Thyroid gland (tissue), 4 donors: ENCODE measurements around the gene EHD4. TPM values are rescaled to one million over a fixed set of nuclear protein-coding genes. Genes with fewer than 3 reads are reported as not detected.
A peak's percentile ranks its signal among the peaks of the same experiment; 100 is the strongest.

Experiments
- DNase-seq, 2 donors: peaks; one replicate each; pipeline ENCODE4 v3.0.0-alpha.2; 2019
- H3K27ac ChIP-seq, 3 donors: fragments of 200-600 bp; sonication (generic); 1 replicate in 2 of 3; 2 replicates in 1 of 3; pipeline ENCODE4 v1.5.1; 2016 to 2019; ENCODE audit warnings: mild to moderate bottlenecking in 1 of 3, moderate library complexity in 1 of 3
- H3K27me3 ChIP-seq: fragments of 200-600 bp; sonication (generic); one replicate; pipeline ENCODE4 v1.5.1; 2019
- H3K36me3 ChIP-seq, 2 donors: fragments of 200-600 bp; sonication (generic); one replicate each; pipeline ENCODE4 v1.5.1; 2016 to 2019
- H3K4me1 ChIP-seq, 2 donors: fragments of 200-600 bp; sonication (generic); one replicate each; pipeline ENCODE4 v1.5.1; 2017 to 2019
- H3K4me3 ChIP-seq, 3 donors: fragments of 200-600 bp; sonication (generic); replicated peaks in 1 of 3; 1 replicate in 2 of 3; 2 replicates in 1 of 3; pipeline ENCODE4 v1.5.1; 2016; ENCODE audit warnings: mild to moderate bottlenecking in 1 of 3
- H3K9me3 ChIP-seq: fragments of 200-600 bp; sonication (generic); one replicate; pipeline ENCODE4 v1.5.1; 2017
- CTCF ChIP-seq, 6 experiments: fragments of 200-600 bp in 3 of 6; fragments of 450-650 bp in 3 of 6; sonication (generic) in 3 of 6; IDR thresholded peaks; one replicate each; pipeline ENCODE4 v1.5.1; 2016 to 2019; ENCODE audit warnings: antibody characterized with exemption in 6 of 6, mild to moderate bottlenecking in 2 of 6, inconsistent platforms in 1 of 6, moderate library complexity in 1 of 6
- POLR2A ChIP-seq, 2 donors: fragments of 450-650 bp; IDR thresholded peaks; one replicate each; pipeline ENCODE4 v1.6.1; 2017; ENCODE audit warnings: antibody characterized with exemption in 2 of 2, mild to moderate bottlenecking in 2 of 2, moderate library complexity in 1 of 2
- WGBS, 2 donors: methylation state at CpG; one replicate each; pipeline ENCODE4 v1.1.5; 2017; 5-methylcytosine and 5-hydroxymethylcytosine counted together
- intact Hi-C: fragments of 100-400 bp; cut with DNase I; formaldehyde crosslinking; loops from one replicate; pipeline ENCODE4 v1.15.1; 2023
- total RNA-seq, 4 donors: library from RNA; depleted of rRNA; stranded (reverse); fragments of >200 nt; gene quantifications; one replicate each; pipeline ENCODE4 v1.2.3, GENCODE V29; 2016

Gene EHD4
- total RNA-seq, 4 donors from 2014 or later = 29.7 to 66.7 (median 37.9) TPM

GRCh38 chr15:41958002-41958420, 14.3 kb downstream of the EHD4 start:
- H3K36me3 ChIP-seq = peaks cover 3 to 7% of the 10 kb centered on the region in 2 donors
- H3K27ac ChIP-seq = peak overlapping the region; percentile 31
- TF ChIP-seq CTCF (IDR thresholded peaks at IDR 0.05) = no peak
- TF ChIP-seq POLR2A (IDR thresholded peaks at IDR 0.05) = no peak
- 53 to 72% methylated on average over 7 of the region's 7 CpGs for whole genome bisulfite sequencing, 2 donors
- intact Hi-C loops = no loop called here
- H3K4me3 ChIP-seq = no peak overlapping the region
- no peak for DNase-seq
- no peaks in the 10 kb centered on the region for H3K9me3 ChIP-seq
- peaks cover 13 to 43% of the 10 kb centered on the region in 2 donors for H3K4me1 ChIP-seq
- H3K27me3 ChIP-seq = no peaks in the 10 kb centered on the region

DNA sequence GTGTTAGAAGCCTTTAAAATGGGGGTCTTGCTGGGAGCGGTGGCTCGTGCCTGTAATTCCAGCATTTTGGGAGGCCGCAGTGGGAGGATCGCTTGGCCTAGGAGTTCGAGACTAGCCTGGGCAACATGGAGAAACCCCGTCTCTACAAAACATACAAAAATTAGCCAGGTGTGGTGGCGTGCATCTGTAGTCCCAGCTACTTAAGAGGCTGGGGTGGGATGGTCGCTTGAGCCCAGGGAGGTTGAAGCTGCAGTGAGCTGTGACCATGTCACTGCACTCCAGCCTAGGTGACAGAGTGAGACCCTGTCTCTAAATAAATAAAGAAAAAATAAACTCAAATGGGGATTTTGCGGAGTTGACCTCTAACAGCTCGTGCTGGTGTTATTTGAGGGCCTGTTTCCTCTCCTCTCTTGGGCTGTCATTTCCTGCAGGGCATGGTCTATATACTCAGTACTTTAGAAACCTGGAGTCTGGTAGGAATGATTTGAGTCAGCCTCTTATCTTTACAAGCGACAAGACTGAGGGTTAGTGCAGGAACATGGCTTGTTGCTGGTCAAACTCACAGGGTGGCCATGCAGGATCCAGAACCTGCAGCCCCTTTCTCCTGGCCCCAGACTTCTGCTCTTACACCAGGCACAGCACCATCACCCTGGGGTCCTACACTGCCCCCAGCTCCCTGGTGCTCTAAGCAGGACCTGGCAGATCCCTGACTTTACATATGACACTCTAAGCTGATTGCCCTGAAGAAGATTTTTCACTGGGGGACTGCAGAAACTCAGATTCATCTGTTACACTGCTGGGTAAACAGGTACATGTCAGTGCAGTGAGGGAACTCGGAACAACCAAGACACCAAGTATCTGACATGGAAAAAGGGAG, 15.1 kb downstream of the EHD4 start:
- intact Hi-C loops = no loop called here
- peak overlapping the region; percentile 31 for H3K27ac ChIP-seq
- H3K4me1 ChIP-seq = peaks cover 13 to 43% of the 10 kb centered on the region in 2 donors
- no peaks in the 10 kb centered on the region for H3K9me3 ChIP-seq
- WGBS, 2 donors = 48 to 51% methylated on average over 12 of the region's 12 CpGs
- no peak for TF ChIP-seq POLR2A (IDR thresholded peaks at IDR 0.05)
- no peak for TF ChIP-seq CTCF (IDR thresholded peaks at IDR 0.05)
- peak; percentile 47 to 57 for DNase-seq
- H3K36me3 ChIP-seq = peaks cover 4 to 9% of the 10 kb centered on the region in 2 donors
- H3K27me3 ChIP-seq = no peaks in the 10 kb centered on the region
- H3K4me3 ChIP-seq = no peak overlapping the region

- Histone ChIP-seq H3K36me3 (peaks cover 6 to 9% of the 10 kb centered on the region in 2 donors), H3K27ac (peak overlapping the region in 1 of 3 donors; percentile 41), H3K4me1 (peaks cover 15 to 44% of the 10 kb centered on the region in 2 donors), H3K27me3 (no peaks in the 10 kb centered on the region), H3K4me3 (no peak overlapping the region), H3K9me3 (no peaks in the 10 kb centered on the region)
- TF ChIP-seq CTCF (IDR thresholded peaks at IDR 0.05) = no peak
- no peak for TF ChIP-seq POLR2A (IDR thresholded peaks at IDR 0.05)
- peak in 1 of 2 donors; percentile 32 for DNase-seq
- WGBS, 2 donors = 71 to 80% methylated on average over 21 of the region's 21 CpGs
- intact Hi-C loops = no loop called here
Measured at GRCh38 chr15:41955807-41956525, 16.4 kb downstream of the EHD4 start.

DNA sequence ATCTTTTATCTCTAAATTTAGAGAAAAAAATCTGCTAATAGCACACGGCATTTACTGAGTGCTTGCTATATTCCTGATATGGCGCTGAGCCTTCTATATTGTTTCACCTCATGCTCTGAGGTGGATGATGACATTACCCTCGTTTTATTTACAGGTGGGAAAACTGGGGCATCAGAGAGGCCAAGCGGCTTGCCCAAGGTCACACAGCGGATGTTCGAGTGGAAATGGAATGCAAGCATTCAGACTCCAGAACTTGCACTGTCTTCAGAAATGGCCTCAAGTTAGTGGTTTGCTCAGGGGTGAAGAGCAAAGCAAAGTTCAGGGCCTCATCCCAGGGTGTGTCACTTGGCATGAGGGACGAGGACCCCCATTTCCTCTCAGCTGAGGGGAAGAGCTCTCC, 17.3 kb downstream of the EHD4 start:
- H3K9me3 ChIP-seq = no peaks in the 10 kb centered on the region
- peaks cover 6 to 9% of the 10 kb centered on the region in 2 donors for H3K36me3 ChIP-seq
- 82 to 96% methylated on average over 6 to 7 of the region's 7 CpGs for WGBS, 2 donors
- TF ChIP-seq CTCF (IDR thresholded peaks at IDR 0.05) (no peak), POLR2A (IDR thresholded peaks at IDR 0.05) (no peak)
- no peak overlapping the region for H3K27ac ChIP-seq
- intact Hi-C loops = no loop called here
- H3K27me3 ChIP-seq = no peaks in the 10 kb centered on the region
- DNase-seq = no peak
- H3K4me1 ChIP-seq = peaks cover 24 to 53% of the 10 kb centered on the region in 2 donors
- no peak overlapping the region for H3K4me3 ChIP-seq
